GM10266 (cell line): ENCODE results near the gene CHRNE.
"Not testable (repeated sequence)": the region's sequence is repeated elsewhere in the genome, so short reads cannot be mapped to it uniquely, and the experiment has no call there.

Experiments
- DNase-seq: peaks from one replicate; pipeline ENCODE4 v3.0.0; 2012; ENCODE audit errors: extremely low spot score
- TF ChIP-seq, protein P1 (sequence below): IDR thresholded peaks from 2 replicates; pipeline ENCODE4 v1.5.1; 2012; ENCODE audit warnings: mild to moderate bottlenecking, low read depth; ENCODE audit not compliant: control insufficient read depth, insufficient read depth; ENCODE audit errors: missing control alignments

CHRNE gene

DNA sequence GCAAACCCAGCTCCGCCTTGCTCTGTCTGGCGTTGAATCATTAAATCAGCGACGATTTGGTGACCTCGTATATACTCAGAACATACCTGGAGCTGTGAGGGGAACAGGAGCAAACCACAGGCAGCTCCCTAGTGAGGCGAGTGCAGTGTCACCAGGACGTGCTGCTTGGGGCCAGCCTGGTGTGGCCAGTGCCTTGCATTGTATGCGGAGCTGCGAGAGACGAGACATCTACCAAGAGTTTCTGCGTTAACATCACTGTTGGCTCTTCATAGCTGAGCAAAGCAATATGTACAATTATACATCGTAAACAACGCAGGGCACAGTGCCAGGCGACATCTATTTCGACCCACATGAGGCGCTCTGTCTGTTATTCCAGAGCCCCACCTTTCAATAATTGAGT lies 41.8 kb downstream of the CHRNE start:
- TF ChIP-seq, protein P1, sequence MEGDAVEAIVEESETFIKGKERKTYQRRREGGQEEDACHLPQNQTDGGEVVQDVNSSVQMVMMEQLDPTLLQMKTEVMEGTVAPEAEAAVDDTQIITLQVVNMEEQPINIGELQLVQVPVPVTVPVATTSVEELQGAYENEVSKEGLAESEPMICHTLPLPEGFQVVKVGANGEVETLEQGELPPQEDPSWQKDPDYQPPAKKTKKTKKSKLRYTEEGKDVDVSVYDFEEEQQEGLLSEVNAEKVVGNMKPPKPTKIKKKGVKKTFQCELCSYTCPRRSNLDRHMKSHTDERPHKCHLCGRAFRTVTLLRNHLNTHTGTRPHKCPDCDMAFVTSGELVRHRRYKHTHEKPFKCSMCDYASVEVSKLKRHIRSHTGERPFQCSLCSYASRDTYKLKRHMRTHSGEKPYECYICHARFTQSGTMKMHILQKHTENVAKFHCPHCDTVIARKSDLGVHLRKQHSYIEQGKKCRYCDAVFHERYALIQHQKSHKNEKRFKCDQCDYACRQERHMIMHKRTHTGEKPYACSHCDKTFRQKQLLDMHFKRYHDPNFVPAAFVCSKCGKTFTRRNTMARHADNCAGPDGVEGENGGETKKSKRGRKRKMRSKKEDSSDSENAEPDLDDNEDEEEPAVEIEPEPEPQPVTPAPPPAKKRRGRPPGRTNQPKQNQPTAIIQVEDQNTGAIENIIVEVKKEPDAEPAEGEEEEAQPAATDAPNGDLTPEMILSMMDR = no peak
- DNase-seq = no peak

DNA sequence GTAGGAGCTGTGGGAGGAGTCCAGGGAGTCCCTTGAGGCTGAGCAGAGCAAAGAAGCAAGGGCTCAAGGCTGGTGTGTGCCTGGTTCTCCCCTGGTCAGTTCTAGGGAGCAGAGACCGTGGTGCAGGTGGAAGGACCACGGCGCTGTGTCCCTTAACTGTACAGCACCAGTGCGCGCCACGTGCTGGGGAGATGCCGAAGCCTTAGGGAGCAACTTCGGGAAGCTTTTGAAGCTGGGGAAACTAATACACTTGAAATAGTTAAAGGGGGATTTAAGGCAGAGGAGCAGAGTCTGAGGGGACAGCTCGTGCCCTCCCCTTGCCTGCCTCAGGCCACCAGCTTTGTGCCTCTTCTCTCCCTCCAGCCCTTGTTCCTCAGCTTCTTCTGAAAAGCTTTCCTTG lies 42.2 kb downstream of the CHRNE start:
- no peak for DNase-seq
- TF ChIP-seq, protein P1 = no peak

DNA sequence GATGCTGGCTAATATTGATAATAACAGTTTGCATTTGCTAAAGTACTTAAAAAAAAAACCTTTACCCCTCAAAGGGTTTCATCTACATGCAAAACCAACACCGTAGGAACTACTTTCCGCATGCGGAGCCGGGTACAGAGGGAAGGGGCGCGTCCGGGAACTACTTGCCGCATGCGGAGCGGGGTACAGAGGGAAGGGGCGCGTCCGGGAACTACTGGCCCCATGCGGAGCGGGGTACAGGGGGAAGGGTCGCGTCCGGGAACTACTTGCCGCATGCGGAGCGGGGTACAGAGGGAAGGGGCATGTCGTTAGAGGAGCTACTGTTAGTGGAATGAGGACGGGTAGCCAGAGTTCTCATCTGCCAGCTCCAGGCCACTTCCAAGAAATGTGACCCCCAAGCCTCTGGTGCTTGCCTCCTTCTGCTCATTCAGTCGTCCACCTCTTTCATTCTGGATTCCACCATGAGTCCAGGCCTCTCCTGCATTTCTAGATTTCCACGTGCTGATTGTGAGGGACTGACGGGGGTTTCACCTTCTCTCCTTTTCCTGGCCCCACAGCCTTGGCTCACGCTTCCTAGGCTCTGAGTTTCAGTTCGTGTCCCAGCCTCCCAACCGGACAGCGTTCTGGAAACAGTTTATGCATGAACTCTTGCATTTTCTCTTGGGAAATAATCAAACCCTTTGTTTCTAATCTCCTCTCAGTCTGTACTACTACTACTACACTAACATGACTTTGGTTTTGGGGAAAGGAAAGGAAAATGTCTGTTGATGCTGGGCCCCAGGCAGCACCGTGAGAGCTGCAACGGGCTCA lies 42.9 kb downstream of the CHRNE start:
- TF ChIP-seq, protein P1 = no peak
- DNase-seq = no peak

DNA sequence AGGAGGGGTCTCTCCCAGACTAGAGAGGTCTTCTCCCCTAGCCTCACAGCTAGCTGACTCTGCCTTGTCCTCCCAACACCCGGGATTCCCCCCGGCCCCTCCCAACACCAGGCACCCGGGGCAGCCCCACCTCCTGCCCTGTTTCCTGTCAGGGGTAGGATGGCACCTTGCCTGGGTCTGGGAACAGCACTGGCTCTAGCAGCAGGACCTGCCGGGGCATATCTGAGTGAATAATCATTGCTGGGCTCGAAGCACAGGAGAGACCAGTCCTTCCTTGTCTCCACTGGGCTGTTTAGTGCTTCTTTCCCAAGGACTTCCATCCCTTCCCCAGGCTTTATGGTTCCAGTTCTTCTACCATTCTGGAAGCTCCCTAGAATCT lies 44.0 kb downstream of the CHRNE start:
- no peak for DNase-seq
- TF ChIP-seq, protein P1 = no peak

DNA sequence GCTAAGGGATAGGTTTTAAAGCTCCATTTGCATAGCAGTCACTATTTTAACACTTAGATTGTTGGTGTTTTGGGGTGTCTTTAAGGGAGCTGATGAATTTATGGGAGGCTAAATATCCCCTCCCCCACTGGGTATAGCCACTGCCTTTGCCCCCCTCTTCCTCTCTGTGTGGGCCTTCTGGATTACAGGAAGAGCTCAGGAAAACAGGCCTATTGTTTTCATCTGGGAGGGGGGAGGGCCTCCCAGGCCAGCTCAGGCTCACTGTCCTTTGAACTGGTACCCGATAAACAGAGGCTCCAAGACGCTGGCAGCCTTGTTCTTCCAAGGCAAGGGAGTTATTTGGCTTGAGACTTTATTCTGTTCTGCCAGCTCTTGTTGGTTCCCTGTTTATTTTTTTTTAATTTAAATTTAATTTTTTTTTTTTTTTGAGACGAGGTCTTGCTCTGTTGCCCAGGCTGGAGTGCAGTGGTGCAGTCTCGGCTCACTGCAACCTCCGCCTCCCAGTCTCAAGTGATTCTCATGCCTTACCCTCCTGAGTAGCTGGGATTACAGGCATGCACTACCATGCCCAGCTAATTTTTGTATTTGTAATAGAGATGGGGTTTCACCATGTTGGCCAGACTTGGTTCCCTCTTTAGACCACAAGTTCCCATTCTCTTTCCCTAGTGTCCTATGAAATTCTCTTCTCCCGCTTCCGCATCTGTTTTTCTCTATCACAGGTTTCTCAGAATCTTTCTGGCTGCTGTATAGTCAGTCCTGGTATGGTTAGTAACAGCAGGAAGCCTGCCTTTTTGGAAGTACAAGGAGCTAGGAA lies 44.6 kb downstream of the CHRNE start:
- TF ChIP-seq, protein P1 = no peak
- no peak for DNase-seq

DNA sequence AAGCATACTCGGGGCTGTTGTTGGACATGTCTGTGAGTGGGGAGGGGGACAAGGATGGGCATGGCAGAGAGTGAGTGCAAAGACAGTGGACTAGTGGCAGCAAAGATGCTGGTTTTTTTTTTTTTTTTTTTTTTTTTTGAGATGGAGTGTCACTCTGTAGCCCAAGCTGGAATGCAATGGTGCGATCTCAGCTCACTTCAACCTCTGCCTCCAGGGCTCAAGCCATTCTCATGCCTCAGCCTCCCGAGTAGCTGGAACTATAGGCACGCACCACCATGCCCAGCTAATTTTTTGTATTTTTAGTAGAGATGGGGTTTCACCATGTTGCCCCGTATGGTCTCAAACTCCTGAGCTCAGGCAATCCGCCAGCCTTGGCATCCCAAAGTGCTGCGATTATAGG lies 45.6 kb downstream of the CHRNE start:
- not testable (repeated sequence) for DNase-seq

DNA sequence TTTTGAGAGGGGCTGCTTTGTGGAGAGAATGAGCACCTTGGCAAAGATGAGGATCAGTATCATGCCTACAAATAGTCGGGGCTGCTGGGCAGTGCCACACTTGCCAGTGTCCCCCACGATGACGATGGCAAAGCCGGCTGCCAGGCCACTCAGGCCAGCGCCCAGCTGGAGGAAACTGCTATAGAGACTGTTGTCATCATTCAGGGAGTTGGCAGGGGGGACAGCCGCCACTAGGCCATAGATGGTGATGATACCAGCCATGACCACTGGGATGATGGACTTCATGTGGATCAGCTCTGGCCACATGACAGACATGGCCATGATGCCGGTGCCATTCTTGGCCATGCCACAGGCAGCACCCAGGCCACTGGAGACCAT lies 46.0 kb downstream of the CHRNE start:
- TF ChIP-seq, protein P1 = no peak
- no peak for DNase-seq
